ENCODE data around the gene LARP4B. TPM values are rescaled to one million over a fixed set of nuclear protein-coding genes. Genes with fewer than 3 reads are reported as not detected.

LARP4B gene
- total RNA-seq, 1 donor from 2014 or later = 85.4 TPM

- intact Hi-C loops (cut with DNase I) = no loop called here
- no peak for ATAC-seq
- DNase-seq (ENCODE audit: low spot score) = no peak
Observed at GRCh38 chr10:878895-879294, 52.6 kb downstream of the LARP4B start.

GRCh38 chr10:878333-878759 lies 53.2 kb downstream of the LARP4B start:
- intact Hi-C loops (cut with DNase I) = no loop called here
- DNase-seq (ENCODE audit: low spot score) (no peak), ATAC-seq (peak; percentile 62)

DNA sequence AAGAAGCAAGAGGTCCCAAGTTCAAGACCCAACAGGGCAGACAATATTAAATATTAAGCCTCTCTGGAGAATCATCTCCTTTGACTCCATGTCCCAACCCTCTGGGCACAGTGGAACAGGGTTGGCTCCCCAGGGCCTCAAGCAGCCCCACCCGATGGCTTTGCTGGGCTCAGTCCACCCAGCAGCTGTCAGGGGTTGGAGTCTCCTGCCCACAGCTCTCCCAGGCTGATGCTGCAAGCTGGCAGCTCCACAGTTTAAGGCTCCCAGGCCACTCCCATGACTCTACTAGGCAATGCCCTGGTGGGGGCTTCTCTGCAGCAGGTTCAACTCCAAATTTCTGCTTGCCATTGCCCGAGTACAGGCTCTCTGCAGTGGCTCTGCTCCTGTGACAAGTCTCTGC lies 55.1 kb downstream of the LARP4B start:
- intact Hi-C loops (cut with DNase I) = no loop called here
- DNase-seq (ENCODE audit: low spot score) = no peak
- no peak for ATAC-seq

- ATAC-seq (no peak), DNase-seq (ENCODE audit: low spot score) (no peak)
- intact Hi-C loops (cut with DNase I) = no loop called here
Observed at GRCh38 chr10:873020-873419, 58.5 kb downstream of the LARP4B start.

GRCh38 chr10:871951-872403 lies 59.5 kb downstream of the LARP4B start:
- DNase-seq (ENCODE audit: low spot score) = no peak
- ATAC-seq = no peak
- intact Hi-C loops (cut with DNase I) = no loop called here

GRCh38 chr10:870564-871166 lies 60.8 kb downstream of the LARP4B start:
- intact Hi-C loops (cut with DNase I) = no loop called here
- ATAC-seq (no peak), DNase-seq (ENCODE audit: low spot score) (no peak)

DNA sequence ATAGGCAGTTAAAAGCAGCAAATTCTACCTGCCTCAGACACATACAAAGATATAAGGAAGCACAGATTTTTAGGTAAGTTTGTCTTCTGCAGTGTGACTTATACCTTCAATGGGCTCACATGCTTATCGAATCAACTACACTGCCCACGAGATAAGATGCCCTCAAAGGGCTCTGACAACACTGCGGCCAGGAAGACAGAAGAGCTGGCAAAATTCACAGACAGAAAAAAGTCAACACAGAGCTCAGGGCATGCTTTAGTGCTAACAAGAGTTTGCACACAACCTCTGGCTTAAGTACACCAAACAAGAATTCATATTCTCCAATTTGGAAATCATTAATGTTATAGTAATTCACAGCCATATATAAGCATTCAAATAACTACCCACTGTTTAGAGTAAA lies 62.3 kb downstream of the LARP4B start:
- no peak for ATAC-seq
- intact Hi-C loops (cut with DNase I) = no loop called here
- DNase-seq (ENCODE audit: low spot score) = no peak

DNA sequence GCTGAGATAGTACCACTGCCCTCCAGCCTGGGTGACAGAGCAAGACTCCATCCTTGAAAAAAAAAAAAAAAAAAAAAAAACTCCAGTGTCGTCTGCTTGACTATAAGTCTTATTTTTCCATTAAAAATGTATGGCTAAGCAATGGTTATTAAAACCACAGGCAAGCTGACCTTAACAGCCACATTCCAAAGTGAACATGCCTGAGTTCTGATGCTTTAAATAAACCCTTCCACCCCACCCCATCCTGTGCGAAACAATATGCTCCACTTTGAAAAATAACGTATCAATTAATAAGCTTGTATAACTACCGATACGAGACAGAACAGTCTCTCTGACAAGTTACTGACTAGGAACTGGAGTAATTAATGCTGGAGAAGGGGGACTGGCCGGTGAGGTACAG lies 63.7 kb downstream of the LARP4B start:
- ATAC-seq (no peak), DNase-seq (ENCODE audit: low spot score) (no peak)
- intact Hi-C loops (cut with DNase I) = no loop called here

- no peak for ATAC-seq
- no peak for DNase-seq (ENCODE audit: low spot score)
- intact Hi-C loops (cut with DNase I) = no loop called here
Observed at GRCh38 chr10:866577-866941, 64.9 kb downstream of the LARP4B start.

GRCh38 chr10:865924-866576 lies 65.5 kb downstream of the LARP4B start:
- intact Hi-C loops (cut with DNase I) = no loop called here
- DNase-seq (ENCODE audit: low spot score) = no peak
- no peak for ATAC-seq

- ATAC-seq (no peak), DNase-seq (ENCODE audit: low spot score) (no peak)
- intact Hi-C loops (cut with DNase I) = no loop called here
Observed at GRCh38 chr10:865257-865656, 66.2 kb downstream of the LARP4B start.

GRCh38 chr10:860519-860918 lies 71.0 kb downstream of the LARP4B start:
- ATAC-seq (no peak), DNase-seq (ENCODE audit: low spot score) (no peak)
- intact Hi-C loops (cut with DNase I) = no loop called here

GRCh38 chr10:856416-857157 lies 74.9 kb downstream of the LARP4B start:
- ATAC-seq = no peak
- intact Hi-C loops (cut with DNase I) = no loop called here
- no peak for DNase-seq (ENCODE audit: low spot score)

GRCh38 chr10:855671-856070 lies 75.8 kb downstream of the LARP4B start:
- ATAC-seq (no peak), DNase-seq (ENCODE audit: low spot score) (no peak)
- intact Hi-C loops (cut with DNase I) = no loop called here

GRCh38 chr10:855079-855478 lies 76.4 kb downstream of the LARP4B start:
- ATAC-seq (no peak), DNase-seq (ENCODE audit: low spot score) (no peak)
- intact Hi-C loops (cut with DNase I) = no loop called here

DNA sequence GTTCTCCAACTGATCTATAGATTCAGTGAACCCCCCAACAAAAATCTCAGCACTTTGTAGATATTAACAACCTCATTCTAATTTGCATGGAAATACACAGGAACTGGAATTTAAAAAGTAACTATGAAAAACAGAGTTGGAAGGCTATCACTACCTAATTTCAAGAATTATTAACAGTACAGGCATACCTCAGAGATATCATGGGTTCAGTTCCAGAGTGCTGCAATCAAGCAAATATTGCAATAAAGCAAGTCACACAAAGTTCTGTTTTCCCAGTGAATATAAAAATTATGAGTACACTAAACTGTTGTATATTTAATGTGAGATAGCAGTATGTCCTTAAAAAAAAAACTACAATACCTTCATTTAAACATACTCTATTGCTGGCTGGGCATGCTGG lies 78.5 kb downstream of the LARP4B start:
- DNase-seq (ENCODE audit: low spot score) (no peak), ATAC-seq (no peak)
- intact Hi-C loops (cut with DNase I) = no loop called here

DNA sequence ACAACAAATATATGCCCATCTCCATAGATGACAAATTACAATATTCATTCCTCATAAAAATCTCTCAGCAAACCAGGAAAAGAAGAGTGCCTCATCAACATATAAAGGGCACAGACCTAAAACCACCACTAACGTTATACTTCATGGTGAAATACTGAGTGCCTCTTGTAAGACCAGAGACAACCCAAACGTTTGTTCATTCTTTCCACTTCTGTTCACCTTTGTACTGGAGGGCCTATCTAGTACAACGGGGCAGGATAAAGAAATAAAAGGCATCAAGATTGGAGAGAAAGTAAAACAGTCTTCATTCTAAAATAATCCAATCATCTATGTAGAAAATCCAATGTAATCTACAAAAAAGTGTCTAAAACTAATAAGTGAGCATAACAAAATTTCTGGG lies 79.1 kb downstream of the LARP4B start:
- no peak for DNase-seq (ENCODE audit: low spot score)
- ATAC-seq = no peak
- intact Hi-C loops (cut with DNase I) = no loop called here

- DNase-seq (ENCODE audit: low spot score) = no peak
- ATAC-seq = no peak
- intact Hi-C loops (cut with DNase I) = no loop called here
Observed at GRCh38 chr10:851901-852300, 79.6 kb downstream of the LARP4B start.

- no peak for DNase-seq (ENCODE audit: low spot score)
- ATAC-seq = no peak
Observed at GRCh38 chr10:850093-850492, 81.4 kb downstream of the LARP4B start.

DNA sequence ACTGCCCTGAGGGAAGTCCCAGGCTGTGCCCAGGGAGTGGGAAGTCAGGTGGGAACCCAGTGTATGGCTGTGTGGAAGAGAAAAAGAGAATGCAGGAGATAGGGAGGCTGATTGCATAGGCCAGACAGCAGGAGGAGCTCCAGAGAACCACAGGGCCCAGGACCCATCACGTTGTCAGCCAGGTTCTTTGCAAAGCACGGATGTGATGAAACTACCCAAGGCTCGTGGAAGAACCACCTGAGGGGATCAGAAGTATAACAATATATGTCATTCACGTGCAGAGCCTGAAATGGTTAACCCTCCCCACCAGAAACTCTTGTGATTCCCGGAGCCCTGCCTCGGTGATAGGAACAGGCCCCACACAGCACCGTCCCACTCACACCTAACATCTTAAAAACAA lies 83.6 kb downstream of the LARP4B start:
- ATAC-seq = peak; percentile 16
- DNase-seq (ENCODE audit: low spot score) = no peak
- intact Hi-C loops (cut with DNase I) = no loop called here

More at GRCh38 chr10:850093-850492, 81.4 kb downstream of the LARP4B start:
- intact Hi-C loops (cut with DNase I) = no loop called here

Data from sciatic nerve (tissue), 2 donors.